ENCODE measurements around the gene ZBTB47. TPM values are rescaled to one million over a fixed set of nuclear protein-coding genes. Genes with fewer than 3 reads are reported as not detected.

Gene ZBTB47
- total RNA-seq, 1 donor from 2014 or later, result 69.3 TPM

DNA sequence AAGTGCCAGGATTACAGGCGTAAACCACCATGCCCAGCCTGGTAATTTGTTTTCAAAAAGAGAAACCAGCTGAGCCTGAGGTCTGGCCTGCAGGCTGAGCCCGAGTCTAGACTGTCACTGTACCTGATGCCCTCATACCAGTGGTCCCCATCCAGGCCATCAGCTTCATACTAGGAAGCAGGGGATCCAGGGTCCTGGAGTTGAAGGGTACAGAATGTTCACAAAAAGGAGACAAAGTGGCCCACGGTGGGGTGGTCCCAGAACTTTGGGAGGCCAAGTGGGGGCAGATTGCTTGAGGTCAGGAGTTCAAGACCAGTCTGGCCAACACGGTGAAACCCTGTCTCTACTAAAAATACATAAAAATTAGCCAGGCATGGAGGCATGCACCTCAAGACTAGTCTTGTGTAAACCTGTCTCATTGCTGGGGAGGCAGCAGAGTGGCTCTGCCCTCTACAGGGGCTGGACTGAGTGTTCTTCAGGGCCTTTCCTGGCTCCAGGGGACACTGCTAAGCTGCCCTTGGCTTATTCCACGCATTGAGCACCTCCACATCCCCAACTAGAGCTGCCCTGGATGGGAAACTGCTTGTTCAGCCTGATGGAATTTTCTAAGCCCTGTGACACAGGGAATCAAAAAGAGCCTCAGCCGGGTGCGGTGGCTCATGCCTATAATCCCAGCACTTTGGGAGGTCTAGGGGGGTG is 57.0 kb downstream of the ZBTB47 start:
- TF ChIP-seq CTCF (IDR thresholded peaks at IDR 0.05), result no peak
- Histone ChIP-seq H3K27ac (no peak overlapping the region), H3K36me3 (no peaks in the 10 kb centered on the region), H3K4me1 (no peaks in the 10 kb centered on the region), H3K9me3 (no peaks in the 10 kb centered on the region), H3K4me3 (no peak overlapping the region), H3K27me3 (no peaks in the 10 kb centered on the region)
- DNase-seq (ENCODE audit: low spot score in 2 of 2), result peak in 1 of 2 donors; percentile 35
- intact Hi-C loops (cut with DNase I), result no loop called here

DNA sequence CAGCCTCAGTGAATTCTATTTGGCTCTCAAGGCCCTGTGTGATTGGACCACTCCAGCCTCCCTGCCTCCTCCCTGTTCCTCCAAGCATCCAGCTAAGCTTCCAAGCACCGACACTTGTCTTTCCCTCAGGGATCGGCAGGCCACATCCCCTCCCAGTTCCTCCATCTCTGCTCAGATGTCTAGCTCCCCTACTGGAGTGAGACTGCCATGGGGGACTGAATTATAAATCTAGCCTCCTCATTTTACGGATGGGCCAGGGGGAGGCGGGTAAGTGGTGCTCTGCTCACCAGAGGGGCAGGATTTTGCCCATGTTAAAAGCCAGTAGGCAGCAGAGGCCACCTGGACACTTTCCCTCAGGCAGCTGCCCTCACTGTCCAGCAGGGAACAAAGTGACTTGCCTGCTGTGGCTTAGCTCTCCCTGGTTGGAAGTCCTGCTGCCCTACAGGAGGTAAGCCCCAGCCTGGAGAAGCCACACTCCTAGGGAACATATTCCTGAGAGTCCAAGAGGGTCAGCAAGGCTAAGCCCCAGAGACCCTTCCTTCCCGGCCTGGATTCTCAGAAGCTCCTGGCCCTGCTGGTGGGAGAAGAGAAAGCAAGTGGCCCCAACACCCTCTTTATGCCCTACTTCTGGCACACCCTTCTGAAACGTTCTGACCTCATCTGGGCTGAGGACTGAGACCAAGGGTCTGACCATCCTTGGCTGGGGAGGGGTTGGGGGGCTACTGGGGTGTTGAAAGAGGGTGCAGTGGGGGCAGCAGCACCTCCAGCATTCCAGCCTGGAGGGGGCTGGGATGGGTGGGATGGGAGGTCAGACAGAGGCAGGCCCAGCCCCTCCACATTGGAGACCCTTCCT is 58.2 kb downstream of the ZBTB47 start:
- Histone ChIP-seq H3K4me1 (no peaks in the 10 kb centered on the region), H3K27me3 (no peaks in the 10 kb centered on the region), H3K4me3 (no peak overlapping the region), H3K36me3 (no peaks in the 10 kb centered on the region), H3K27ac (no peak overlapping the region), H3K9me3 (no peaks in the 10 kb centered on the region)
- intact Hi-C loops (cut with DNase I), result no loop called here
- DNase-seq (ENCODE audit: low spot score in 2 of 2), result peak in 1 of 2 donors; percentile 54
- no peak for TF ChIP-seq CTCF (IDR thresholded peaks at IDR 0.05)

- H3K27ac ChIP-seq, result no peak overlapping the region
- TF ChIP-seq CTCF (IDR thresholded peaks at IDR 0.05), result no peak
- intact Hi-C loops (cut with DNase I), result no loop called here
- DNase-seq (ENCODE audit: low spot score in 2 of 2), result no peak
- no peak overlapping the region for H3K4me3 ChIP-seq
- no peaks in the 10 kb centered on the region for H3K9me3 ChIP-seq
- no peaks in the 10 kb centered on the region for H3K36me3 ChIP-seq
- no peaks in the 10 kb centered on the region for H3K4me1 ChIP-seq
- no peaks in the 10 kb centered on the region for H3K27me3 ChIP-seq
Measured at GRCh38 chr3:42712344-42712648, 58.8 kb downstream of the ZBTB47 start.

DNA sequence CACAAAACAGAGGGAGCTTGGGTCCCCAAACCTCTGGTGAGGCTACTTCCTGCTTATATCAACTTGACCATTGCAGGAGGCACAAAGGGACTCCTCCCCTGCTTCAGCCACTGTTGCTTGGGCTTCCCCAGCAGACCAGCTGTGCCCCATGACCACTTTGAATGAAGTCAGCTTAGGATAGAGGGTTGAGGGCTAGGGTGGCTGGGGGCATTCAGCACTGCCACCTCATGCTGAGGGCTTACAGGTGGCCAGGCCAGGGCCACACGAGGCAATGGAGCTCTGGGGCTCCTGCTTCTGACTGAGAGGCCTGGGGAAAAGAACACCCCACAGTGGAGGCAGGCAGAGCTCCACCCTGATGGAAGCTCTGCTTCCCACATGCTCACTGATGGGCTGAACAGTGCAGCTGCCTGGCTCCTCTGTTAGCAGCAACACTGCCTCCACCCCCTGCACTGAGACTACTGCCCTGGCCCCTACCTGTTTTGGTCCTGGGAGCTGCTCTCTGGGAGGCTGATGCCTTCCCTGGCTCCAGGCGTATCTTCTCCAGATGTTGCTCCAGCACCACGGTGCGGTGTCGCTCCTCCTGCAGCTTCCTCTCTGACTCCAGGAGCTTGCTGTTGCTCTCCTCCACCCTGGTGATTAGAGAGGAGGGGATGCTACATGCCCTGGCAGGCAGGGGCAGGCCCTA is 59.3 kb downstream of the ZBTB47 start:
- TF ChIP-seq CTCF (IDR thresholded peaks at IDR 0.05), result no peak
- no peaks in the 10 kb centered on the region for H3K4me1 ChIP-seq
- no peaks in the 10 kb centered on the region for H3K36me3 ChIP-seq
- DNase-seq (ENCODE audit: low spot score in 2 of 2), result peak in 1 of 2 donors; percentile 34
- H3K9me3 ChIP-seq, result no peaks in the 10 kb centered on the region
- no peaks in the 10 kb centered on the region for H3K27me3 ChIP-seq
- H3K27ac ChIP-seq, result no peak overlapping the region
- H3K4me3 ChIP-seq, result no peak overlapping the region
- intact Hi-C loops (cut with DNase I), result no loop called here

DNA sequence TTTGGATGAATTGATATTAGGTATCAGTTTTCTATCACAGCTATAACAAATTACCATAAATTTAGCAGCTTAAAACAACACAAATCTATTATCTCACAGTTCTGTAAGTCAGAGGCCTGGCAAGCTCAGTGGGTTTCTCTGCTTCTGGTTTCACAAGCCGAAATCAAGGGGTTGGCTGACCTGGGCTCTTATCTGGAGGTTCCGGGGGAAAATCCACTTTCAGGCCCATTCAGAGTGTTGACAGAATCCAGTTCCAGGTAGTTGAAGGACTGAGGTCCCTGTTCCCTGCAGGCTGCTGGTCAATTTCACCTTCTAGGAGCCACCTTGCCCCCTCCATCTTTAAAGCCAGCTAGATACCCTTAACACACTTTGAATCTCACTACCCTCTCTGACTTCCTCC is 60.2 kb downstream of the ZBTB47 start:
- DNase-seq (ENCODE audit: low spot score in 2 of 2), result no peak
- H3K27ac ChIP-seq, result no peak overlapping the region
- no peaks in the 10 kb centered on the region for H3K27me3 ChIP-seq
- no peaks in the 10 kb centered on the region for H3K9me3 ChIP-seq
- TF ChIP-seq CTCF (IDR thresholded peaks at IDR 0.05), result no peak
- H3K4me1 ChIP-seq, result no peaks in the 10 kb centered on the region
- H3K4me3 ChIP-seq, result no peak overlapping the region
- intact Hi-C loops (cut with DNase I), result no loop called here
- H3K36me3 ChIP-seq, result no peaks in the 10 kb centered on the region

Data from ascending aorta (tissue), 2 donors.